Subcutaneous adipose tissue (tissue), 4 donors: ENCODE results near the gene RPS27. TPM values are rescaled to one million over a fixed set of nuclear protein-coding genes. Genes with fewer than 3 reads are reported as not detected.

Source experiments
- total RNA-seq, 4 donors: library from RNA; depleted of rRNA; stranded (reverse); fragments of >200 nt; gene quantifications; one replicate each; pipeline ENCODE4 v1.1.0, GENCODE V29; 2016
- TF ChIP-seq, protein P1 (sequence below): fragments of 450-650 bp; IDR thresholded peaks from one replicate; pipeline ENCODE4 v1.5.1; 2016; ENCODE audit warnings: low read depth, mild to moderate bottlenecking, control low read depth, antibody characterized with exemption, moderate library complexity

Gene RPS27
- total RNA-seq, 4 donors from 2014 or later, result 1,809 to 3,638 (median 2,450) TPM

DNA sequence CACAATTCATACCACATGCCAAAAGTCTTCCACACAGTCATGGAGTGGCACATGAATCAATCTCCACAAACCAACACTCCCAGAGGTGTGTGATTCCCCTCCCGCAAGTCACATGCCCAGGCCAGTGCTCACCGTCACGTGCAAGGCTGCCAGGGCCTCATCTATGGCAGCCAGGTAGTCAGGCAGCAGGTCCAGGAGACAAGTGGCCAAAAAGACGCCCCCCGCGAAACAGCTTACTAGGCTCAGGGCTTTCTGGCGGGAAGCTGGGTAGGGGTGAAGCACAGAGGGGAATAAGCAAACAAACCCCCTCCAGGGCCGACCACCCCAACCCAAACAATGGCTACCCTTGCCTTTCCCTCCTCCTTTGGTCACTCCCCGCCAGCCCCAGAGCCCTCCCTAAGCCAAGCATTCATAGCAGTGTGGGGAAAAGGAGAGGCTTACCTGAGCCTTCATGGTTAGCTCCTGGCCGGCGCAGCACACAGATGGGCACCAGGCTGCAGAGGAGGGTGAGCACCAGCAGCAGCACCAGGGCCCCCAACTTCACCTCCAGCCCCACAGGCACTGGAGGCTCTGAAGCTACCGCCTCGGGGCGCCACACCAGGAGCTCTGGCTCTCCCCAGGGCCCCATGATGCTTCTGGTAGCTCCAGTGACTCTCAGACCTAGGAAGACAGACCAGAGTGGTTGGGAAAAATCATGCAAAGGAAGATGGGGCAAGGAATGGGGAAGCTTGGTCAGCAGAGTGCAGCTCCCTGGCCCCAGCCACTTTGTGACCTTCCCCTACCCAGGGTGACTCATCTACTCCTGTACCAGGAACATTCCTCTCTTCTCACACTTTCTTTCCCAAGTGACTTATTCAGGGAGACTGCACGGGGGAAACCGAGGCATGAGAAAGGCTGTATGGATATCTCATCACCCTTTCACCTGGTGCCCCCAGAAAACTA, 28.2 kb upstream of the RPS27 start:
- TF ChIP-seq, protein P1, sequence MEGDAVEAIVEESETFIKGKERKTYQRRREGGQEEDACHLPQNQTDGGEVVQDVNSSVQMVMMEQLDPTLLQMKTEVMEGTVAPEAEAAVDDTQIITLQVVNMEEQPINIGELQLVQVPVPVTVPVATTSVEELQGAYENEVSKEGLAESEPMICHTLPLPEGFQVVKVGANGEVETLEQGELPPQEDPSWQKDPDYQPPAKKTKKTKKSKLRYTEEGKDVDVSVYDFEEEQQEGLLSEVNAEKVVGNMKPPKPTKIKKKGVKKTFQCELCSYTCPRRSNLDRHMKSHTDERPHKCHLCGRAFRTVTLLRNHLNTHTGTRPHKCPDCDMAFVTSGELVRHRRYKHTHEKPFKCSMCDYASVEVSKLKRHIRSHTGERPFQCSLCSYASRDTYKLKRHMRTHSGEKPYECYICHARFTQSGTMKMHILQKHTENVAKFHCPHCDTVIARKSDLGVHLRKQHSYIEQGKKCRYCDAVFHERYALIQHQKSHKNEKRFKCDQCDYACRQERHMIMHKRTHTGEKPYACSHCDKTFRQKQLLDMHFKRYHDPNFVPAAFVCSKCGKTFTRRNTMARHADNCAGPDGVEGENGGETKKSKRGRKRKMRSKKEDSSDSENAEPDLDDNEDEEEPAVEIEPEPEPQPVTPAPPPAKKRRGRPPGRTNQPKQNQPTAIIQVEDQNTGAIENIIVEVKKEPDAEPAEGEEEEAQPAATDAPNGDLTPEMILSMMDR, result no peak

DNA sequence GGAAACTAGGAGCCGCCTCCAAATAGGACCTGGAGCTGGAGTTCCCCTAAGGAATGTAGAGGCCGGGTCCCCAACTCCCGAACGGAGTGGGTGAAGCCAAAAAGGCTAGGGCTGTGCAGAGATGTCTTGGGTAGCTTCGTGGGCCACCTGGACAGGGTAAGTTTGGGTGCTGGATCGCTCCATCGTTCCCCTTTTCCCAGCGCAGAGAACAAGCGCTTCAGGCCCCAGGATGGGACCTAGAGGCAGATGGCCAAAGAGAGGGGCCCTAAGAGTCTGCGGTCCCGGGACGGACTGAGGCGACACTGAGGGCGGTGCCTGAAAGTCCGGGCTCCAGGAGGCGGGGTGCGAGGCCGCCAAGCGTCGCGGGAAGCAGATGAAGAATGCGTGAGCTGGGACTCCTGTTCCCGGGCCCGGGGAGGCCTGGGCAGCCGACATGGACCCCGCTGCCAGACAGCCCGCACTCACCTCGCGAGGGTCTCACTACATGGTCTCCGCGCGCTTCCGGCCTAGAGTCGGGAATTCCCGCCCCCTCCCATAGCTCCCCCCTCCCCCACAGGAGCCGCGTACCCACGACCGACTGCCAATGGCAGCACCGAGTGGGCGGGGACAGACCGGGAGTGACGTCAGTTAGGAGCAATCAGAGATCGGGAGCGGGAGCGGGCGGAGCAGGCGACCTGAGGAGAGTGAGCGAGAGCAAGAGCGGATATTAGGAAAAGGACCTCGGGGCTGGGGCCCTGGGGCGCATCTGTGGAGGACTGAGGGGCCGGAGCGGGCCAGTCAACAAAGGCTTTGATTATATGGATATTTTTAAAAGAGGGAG, 27.3 kb upstream of the RPS27 start, which contains the start of gene SLC39A1:
TSS of gene SLC39A1 (minus strand) at position 508 of the 820 bp plus-strand sequence. CDS start 822 bp downstream, outside the sequence.
- TF ChIP-seq, protein P1, result no peak

DNA sequence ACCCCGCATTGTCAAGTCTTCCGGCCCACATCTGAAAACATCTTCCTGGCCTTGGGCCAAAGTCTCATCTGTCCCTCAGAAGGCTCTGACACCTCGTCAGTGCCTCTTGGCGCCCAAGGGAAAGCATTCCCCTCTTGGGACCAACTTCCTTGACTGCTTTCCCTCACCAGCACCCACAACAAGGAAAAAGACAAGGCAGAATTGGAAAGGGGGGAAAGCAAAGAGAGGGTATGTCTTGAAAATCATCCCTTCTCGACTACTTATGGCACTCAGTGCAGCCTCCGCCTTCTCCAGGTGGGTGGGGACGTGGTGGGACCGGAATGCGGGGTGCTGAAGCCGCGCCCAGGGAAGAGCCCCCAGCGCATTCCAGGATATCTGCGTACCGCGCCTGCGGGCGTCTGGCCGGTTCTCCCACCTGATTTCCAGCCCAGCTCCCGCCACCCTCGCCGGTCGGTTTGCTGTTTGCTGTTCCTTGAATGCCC, 26.7 kb upstream of the RPS27 start:
- TF ChIP-seq, protein P1, result no peak

DNA sequence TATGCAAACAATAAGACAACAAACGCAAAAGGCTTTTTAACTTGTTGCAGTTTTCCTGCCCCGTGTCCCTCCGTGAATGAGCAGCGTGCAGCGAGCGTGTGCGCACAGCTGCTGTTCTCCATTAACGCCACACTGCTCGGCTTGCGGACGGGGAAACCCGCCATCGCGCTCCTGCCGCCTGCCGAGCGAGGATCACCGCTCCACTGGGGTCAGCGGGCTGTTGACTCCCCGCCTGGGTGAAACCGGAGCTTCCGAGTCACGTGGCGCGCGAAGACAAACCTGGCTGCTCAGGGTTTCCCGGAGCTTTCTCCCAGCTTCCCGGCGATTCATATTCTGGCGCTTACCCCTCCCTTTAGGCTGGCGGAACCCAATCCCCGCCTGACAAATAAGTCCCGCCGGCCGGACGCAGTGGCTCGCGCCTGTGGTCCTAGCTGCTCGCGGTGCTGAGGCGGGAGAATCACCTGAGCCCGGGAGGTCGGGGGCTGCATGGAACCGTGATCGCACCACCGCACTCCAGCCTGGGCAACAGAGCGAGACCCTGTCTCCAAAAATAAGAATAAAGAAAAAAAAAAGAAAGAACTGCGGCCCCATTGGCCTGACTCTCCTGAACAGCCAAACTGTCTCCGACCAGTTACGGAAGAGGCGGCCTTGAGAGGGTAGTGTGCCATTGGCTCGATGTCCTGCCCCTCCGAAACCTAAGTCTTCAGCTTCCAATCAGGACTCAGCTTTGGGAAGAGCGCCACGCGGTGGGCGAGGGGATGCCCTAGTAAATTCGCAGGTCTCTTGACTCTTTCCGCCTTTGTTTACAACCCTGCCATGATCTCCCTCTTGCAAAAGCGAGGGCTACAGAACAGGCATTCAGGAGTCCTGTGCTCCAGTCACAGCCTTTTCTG, 23.2 kb upstream of the RPS27 start, which contains the start of gene CREB3L4:
TSS of gene CREB3L4 (plus strand) at position 796 of the 893 bp plus-strand sequence. CDS start 624 bp downstream, outside the sequence.
- TF ChIP-seq, protein P1, result no peak

DNA sequence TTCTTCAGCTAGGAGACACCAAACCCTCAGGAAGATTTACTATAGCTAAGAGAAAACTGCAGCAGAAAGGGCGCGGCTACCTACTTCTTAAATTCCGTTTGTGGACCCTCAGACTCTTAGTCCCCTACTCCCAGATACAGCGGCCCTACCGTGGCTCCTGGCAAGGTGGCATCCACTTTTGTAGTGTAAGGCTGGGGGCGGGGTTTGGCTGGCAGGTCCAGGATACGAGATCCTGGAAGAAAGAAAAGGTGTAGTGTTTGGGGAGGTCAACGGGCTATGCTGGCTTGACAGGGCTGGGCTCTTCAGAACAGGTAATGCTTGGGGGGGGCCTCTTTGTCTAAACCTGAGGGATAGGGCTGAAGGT, 22.6 kb upstream of the RPS27 start:
- TF ChIP-seq, protein P1, result no peak

DNA sequence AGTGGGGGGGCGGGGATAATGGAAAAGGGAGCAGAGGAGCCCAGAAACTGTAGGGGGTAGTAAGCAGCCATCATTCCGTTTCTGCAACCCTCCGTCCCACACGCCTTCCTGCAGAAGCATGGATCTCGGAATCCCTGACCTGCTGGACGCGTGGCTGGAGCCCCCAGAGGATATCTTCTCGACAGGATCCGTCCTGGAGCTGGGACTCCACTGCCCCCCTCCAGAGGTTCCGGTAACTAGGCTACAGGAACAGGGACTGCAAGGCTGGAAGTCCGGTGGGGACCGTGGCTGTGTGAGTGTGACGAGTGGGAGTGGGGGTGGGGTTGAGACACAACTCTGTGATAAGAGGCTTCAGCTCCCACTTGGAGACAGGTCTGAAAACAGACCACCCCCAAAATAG, 22.2 kb upstream of the RPS27 start:
- TF ChIP-seq, protein P1, result no peak
